ENCODE results near the gene CFAP43.
A peak's percentile ranks its signal among the peaks of the same experiment; 100 is the strongest.

DNA sequence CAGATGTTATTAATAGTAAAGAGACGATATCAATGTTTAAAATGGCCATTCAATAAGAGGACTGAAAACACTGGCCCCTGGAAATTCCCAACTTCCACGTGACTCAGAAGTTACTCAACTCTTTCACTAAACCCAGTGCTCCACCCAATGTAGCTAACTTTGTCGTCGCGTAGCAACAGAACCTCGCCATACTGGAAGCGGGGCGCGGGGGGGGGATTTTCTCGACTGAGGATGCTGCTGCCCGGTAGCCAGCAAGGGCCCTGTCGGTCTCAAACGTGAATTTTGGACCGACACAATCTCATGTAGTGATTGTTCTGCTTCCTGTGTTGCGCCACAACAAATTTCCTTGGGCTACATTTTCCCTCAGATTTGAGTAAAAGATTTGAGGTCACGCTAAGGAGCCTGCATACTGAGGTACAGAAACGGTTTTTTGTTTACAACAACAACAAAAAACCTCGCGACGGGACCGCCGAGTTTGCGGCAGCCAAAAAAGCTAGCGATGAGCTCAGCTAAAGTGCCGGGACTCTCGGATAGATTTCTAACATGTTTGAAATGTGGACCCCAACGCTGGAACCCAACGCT is 111.2 kb downstream of the CFAP43 start:
- TF ChIP-seq FOXP2 (optimal IDR thresholded peaks at IDR 0.05; ENCODE audit: borderline replicate concordance, extremely low read depth, extremely low read length, insufficient read depth), result no peak
- TF ChIP-seq, protein P1, sequence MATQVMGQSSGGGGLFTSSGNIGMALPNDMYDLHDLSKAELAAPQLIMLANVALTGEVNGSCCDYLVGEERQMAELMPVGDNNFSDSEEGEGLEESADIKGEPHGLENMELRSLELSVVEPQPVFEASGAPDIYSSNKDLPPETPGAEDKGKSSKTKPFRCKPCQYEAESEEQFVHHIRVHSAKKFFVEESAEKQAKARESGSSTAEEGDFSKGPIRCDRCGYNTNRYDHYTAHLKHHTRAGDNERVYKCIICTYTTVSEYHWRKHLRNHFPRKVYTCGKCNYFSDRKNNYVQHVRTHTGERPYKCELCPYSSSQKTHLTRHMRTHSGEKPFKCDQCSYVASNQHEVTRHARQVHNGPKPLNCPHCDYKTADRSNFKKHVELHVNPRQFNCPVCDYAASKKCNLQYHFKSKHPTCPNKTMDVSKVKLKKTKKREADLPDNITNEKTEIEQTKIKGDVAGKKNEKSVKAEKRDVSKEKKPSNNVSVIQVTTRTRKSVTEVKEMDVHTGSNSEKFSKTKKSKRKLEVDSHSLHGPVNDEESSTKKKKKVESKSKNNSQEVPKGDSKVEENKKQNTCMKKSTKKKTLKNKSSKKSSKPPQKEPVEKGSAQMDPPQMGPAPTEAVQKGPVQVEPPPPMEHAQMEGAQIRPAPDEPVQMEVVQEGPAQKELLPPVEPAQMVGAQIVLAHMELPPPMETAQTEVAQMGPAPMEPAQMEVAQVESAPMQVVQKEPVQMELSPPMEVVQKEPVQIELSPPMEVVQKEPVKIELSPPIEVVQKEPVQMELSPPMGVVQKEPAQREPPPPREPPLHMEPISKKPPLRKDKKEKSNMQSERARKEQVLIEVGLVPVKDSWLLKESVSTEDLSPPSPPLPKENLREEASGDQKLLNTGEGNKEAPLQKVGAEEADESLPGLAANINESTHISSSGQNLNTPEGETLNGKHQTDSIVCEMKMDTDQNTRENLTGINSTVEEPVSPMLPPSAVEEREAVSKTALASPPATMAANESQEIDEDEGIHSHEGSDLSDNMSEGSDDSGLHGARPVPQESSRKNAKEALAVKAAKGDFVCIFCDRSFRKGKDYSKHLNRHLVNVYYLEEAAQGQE (IDR thresholded peaks at IDR 0.05; ENCODE audit: insufficient read depth in 1 of 2, low read depth in 2 of 2, low read length in 2 of 2), result no peak
- TF ChIP-seq POLR2AphosphoS5 (IDR thresholded peaks at IDR 0.05; ENCODE audit: low read depth, low read length), result no peak
- no peak for TF ChIP-seq TAF1 (IDR thresholded peaks at IDR 0.05; ENCODE audit: borderline replicate concordance, insufficient read depth, low read length)
- peak; percentile 45; the same call in 1 of the 2 replicates for TF ChIP-seq SIN3A (IDR thresholded peaks at IDR 0.05; ENCODE audit: borderline replicate concordance, insufficient read depth, low read length)

Measured in PFSK-1 (cell line).